ENCODE data around the gene AGPAT4. TPM values are rescaled to one million over a fixed set of nuclear protein-coding genes. Genes with fewer than 3 reads are reported as not detected.

The AGPAT4 gene
- total and polyA plus RNA-seq, 2 donors (not counting 3 experiments of a cell fraction or from before 2014, with no cell fraction given): 10.2 to 15.2 TPM

GRCh38 chr6:161151660-161152526 is 122.0 kb downstream of the AGPAT4 start:
- H3K79me2 ChIP-seq (ENCODE audit: control insufficient read depth, insufficient read depth, low read length): no peaks in the 10 kb centered on the region
- H3K4me2 ChIP-seq (ENCODE audit: insufficient read depth, low read length): no peak overlapping the region
- dilution Hi-C loops (cut with MboI; ENCODE audit: extremely low pct_ligation_motif_present, low sequenced_read_pairs): no loop called here
- peaks cover 0 to 4% of the 10 kb centered on the region in 2 experiments for H3K36me3 ChIP-seq (ENCODE audit: control insufficient read depth in 2 of 2, extremely low read depth in 1 of 2, insufficient read depth in 2 of 2, low read length in 2 of 2)
- H4K20me1 ChIP-seq (replicated peaks; ENCODE audit: control insufficient read depth, extremely low read depth, insufficient read depth, low read length): no peaks in the 10 kb centered on the region
- H3K4me3 ChIP-seq (replicated peaks in 1 of 3; ENCODE audit: insufficient read depth in 1 of 3, low read depth in 1 of 3, low read length in 3 of 3): no peak overlapping the region
- H3K9me1 ChIP-seq (replicated peaks; ENCODE audit: control insufficient read depth, extremely low read depth, insufficient read depth, low read length): no peaks in the 10 kb centered on the region
- no peak overlapping the region for H2AFZ ChIP-seq (ENCODE audit: low read depth, low read length)
- DNase-seq (ENCODE audit: low read depth, low spot score) (no peak), FAIRE-seq (no peak)
- no peaks in the 10 kb centered on the region for H3K9me3 ChIP-seq (replicated peaks; ENCODE audit: control insufficient read depth, insufficient read depth, low read length)
- intact Hi-C loops (cut with micrococcal nuclease): no loop called here
- TF ChIP-seq CTCF (IDR thresholded peaks at IDR 0.05; ENCODE audit: extremely low read depth in 1 of 2, insufficient read depth in 1 of 2, low read depth in 1 of 2, low read length in 2 of 2): no peak
- TF ChIP-seq, protein P1, sequence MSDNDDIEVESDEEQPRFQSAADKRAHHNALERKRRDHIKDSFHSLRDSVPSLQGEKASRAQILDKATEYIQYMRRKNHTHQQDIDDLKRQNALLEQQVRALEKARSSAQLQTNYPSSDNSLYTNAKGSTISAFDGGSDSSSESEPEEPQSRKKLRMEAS (IDR thresholded peaks at IDR 0.05; ENCODE audit: insufficient read depth, insufficient read length): no peak
- no TSS peak for BruUV-seq (replicated peaks)
- H3K27me3 ChIP-seq (ENCODE audit: control insufficient read depth in 2 of 2, insufficient read depth in 2 of 2, low read length in 2 of 2): no peaks in the 10 kb centered on the region
- no peaks in the 10 kb centered on the region for H3K4me1 ChIP-seq (ENCODE audit: control insufficient read depth, extremely low read depth, insufficient read depth, low read length)
- ChIA-PET CTCF (interaction anchor here (0.8 to 7.8 kb wide), 3 partner anchors 9 to 220 kb away, joined by 3 to 142 read pairs (median 3); no protein-coding TSS in a partner anchor), POLR2A (no interaction called here)
- no peak overlapping the region for H3K9ac ChIP-seq (replicated peaks; ENCODE audit: extremely low read depth, insufficient read depth, low read length)
- H3K27ac ChIP-seq (ENCODE audit: insufficient read depth, low read depth, low read length): no peak overlapping the region

DNA sequence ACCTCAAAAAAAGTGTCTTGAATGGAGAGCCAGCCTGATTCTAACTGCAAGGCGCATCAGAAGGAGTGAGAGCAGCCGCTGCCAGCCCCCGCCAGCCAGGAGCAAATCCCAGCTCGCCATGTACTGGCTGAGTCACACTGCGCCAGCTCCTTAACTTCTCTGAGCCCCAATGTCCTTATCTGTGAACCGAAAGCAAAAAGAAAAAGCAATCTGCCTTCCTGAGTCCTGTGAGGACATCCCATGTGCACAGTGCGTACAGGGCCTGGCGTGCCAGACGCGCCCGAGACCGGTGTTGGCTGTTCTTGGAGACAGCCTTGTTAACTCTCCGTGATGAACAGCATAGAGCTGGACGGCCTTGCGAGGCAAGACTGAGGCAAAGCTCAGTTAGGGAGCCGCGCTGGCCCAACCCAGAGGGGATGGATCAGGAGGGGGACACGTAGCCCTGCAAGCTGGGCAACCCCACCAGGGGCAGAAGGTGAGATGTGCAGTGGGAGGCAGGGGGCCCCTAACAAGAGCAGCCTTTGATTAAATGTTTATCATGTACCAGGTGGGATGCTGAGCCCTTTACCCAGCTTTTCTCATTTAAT is 122.7 kb downstream of the AGPAT4 start:
- H3K27me3 ChIP-seq (ENCODE audit: control insufficient read depth in 2 of 2, insufficient read depth in 2 of 2, low read length in 2 of 2): no peaks in the 10 kb centered on the region
- H3K9me3 ChIP-seq (replicated peaks; ENCODE audit: control insufficient read depth, insufficient read depth, low read length): no peaks in the 10 kb centered on the region
- H3K9ac ChIP-seq (replicated peaks; ENCODE audit: extremely low read depth, insufficient read depth, low read length): no peak overlapping the region
- H3K36me3 ChIP-seq (ENCODE audit: control insufficient read depth in 2 of 2, extremely low read depth in 1 of 2, insufficient read depth in 2 of 2, low read length in 2 of 2): peaks cover 0 to 4% of the 10 kb centered on the region in 2 experiments
- no peak overlapping the region for H2AFZ ChIP-seq (ENCODE audit: low read depth, low read length)
- dilution Hi-C loops (cut with MboI; ENCODE audit: extremely low pct_ligation_motif_present, low sequenced_read_pairs) (no loop called here), intact Hi-C loops (cut with micrococcal nuclease) (no loop called here)
- TF ChIP-seq, protein P1 (IDR thresholded peaks at IDR 0.05; ENCODE audit: insufficient read depth, insufficient read length): no peak
- TF ChIP-seq GATA2 (IDR thresholded peaks at IDR 0.05; ENCODE audit: insufficient read depth, insufficient read length, low read depth, low read length): no peak
- TF ChIP-seq JUN (IDR thresholded peaks at IDR 0.05; ENCODE audit: borderline replicate concordance, insufficient read depth, insufficient read length, low read depth): no peak
- no TSS peak for BruUV-seq (replicated peaks)
- no peaks in the 10 kb centered on the region for H3K4me1 ChIP-seq (ENCODE audit: control insufficient read depth, extremely low read depth, insufficient read depth, low read length)
- H3K9me1 ChIP-seq (replicated peaks; ENCODE audit: control insufficient read depth, extremely low read depth, insufficient read depth, low read length): no peaks in the 10 kb centered on the region
- no peak for FAIRE-seq
- H4K20me1 ChIP-seq (replicated peaks; ENCODE audit: control insufficient read depth, extremely low read depth, insufficient read depth, low read length): no peaks in the 10 kb centered on the region
- no peaks in the 10 kb centered on the region for H3K79me2 ChIP-seq (ENCODE audit: control insufficient read depth, insufficient read depth, low read length)
- POLR2A ChIA-PET: no interaction called here
- no peak overlapping the region for H3K4me2 ChIP-seq (ENCODE audit: insufficient read depth, low read length)
- CTCF ChIA-PET: interaction anchor here (7.8 kb wide), 1 partner anchor 221 kb away, joined by 142 read pairs; no protein-coding TSS in a partner anchor
- no peak overlapping the region for H3K27ac ChIP-seq (ENCODE audit: insufficient read depth, low read depth, low read length)
- no peak overlapping the region for H3K4me3 ChIP-seq (replicated peaks in 1 of 3; ENCODE audit: insufficient read depth in 1 of 3, low read depth in 1 of 3, low read length in 3 of 3)
- no peak for DNase-seq (ENCODE audit: low read depth, low spot score)
